Endodermal cell (in vitro differentiated cells): ENCODE data around the gene CNFN. TPM values are rescaled to one million over a fixed set of nuclear protein-coding genes. Genes with fewer than 3 reads are reported as not detected.

Source experiments
- DNase-seq: peaks from one replicate; pipeline ENCODE4 v3.0.0-alpha.2; 2017
- H3K27ac ChIP-seq: 2 replicates; pipeline ENCODE4 v1.5.1; 2013; ENCODE audit warnings: mild to moderate bottlenecking, low read depth, low read length, moderate library complexity
- H3K27me3 ChIP-seq: 2 replicates; pipeline ENCODE4 v1.6.1; 2013; ENCODE audit warnings: mild to moderate bottlenecking, low read length, moderate library complexity; ENCODE audit not compliant: insufficient read depth, control insufficient read depth, poor library complexity, severe bottlenecking
- H3K36me3 ChIP-seq: 2 replicates; pipeline ENCODE4 v1.7.0; 2013; ENCODE audit warnings: mild to moderate bottlenecking, low read length, moderate library complexity; ENCODE audit not compliant: control insufficient read depth, insufficient read depth
- H3K4me1 ChIP-seq: one replicate; pipeline ENCODE4 v1.7.0; 2013; ENCODE audit warnings: low read length; ENCODE audit not compliant: control insufficient read depth, insufficient read depth
- H3K4me3 ChIP-seq: 2 replicates; pipeline ENCODE4 v1.5.1; 2013; ENCODE audit warnings: mild to moderate bottlenecking, low read length, moderate library complexity
- H3K9ac ChIP-seq: 2 replicates; pipeline ENCODE4 v1.6.1; 2013; ENCODE audit warnings: mild to moderate bottlenecking, low read length, moderate library complexity; ENCODE audit not compliant: poor library complexity, severe bottlenecking; ENCODE audit errors: extremely low read depth
- H3K9me3 ChIP-seq: 2 replicates; pipeline ENCODE4 v1.6.1; 2013; ENCODE audit warnings: mild to moderate bottlenecking, low read length, moderate library complexity; ENCODE audit not compliant: control insufficient read depth
- H3K27ac Mint-ChIP-seq: 2 replicates; pipeline ENCODE4 v1.8.0; 2020; ENCODE audit warnings: mixed read lengths
- H3K27me3 Mint-ChIP-seq: 2 replicates; pipeline ENCODE4 v1.8.0; 2021; ENCODE audit warnings: mild to moderate bottlenecking, mixed read lengths; ENCODE audit not compliant: insufficient read depth
- H3K36me3 Mint-ChIP-seq: 2 replicates; pipeline ENCODE4 v1.8.0; 2020; ENCODE audit warnings: low read depth, mixed read lengths
- H3K4me1 Mint-ChIP-seq: 2 replicates; pipeline ENCODE4 v1.8.0; 2020; ENCODE audit warnings: mixed read lengths
- H3K4me3 Mint-ChIP-seq: 2 replicates; pipeline ENCODE4 v1.8.0; 2020; ENCODE audit warnings: mild to moderate bottlenecking, moderate library complexity, mixed read lengths
- H3K9me3 Mint-ChIP-seq: 2 replicates; pipeline ENCODE4 v1.8.0; 2020; ENCODE audit warnings: mild to moderate bottlenecking, mixed read lengths
- CTCF ChIP-seq: fragments of 200-600 bp; sonication (generic); conservative IDR thresholded peaks from 2 replicates; pipeline ENCODE4 v1.5.0; 2021; ENCODE audit warnings: antibody characterized with exemption, mild to moderate bottlenecking
- WGBS, 2 experiments: methylation state at CpG; one replicate each; pipeline versions ENCODE4 v1.1.5 to v1.1.7; 2013; ENCODE audit warnings: missing lambda C conversion rate in 2 of 2, mixed read lengths in 1 of 2; ENCODE audit not compliant: insufficient coverage in 1 of 2, insufficient read length in 1 of 2; 5-methylcytosine and 5-hydroxymethylcytosine counted together
- total RNA-seq, 2 donors: library from RNA; stranded (reverse); fragmentation: NEBNext Ultra II Directional in 1 of 2; extraction: Animal tissue kit (Norgen Biotek cat#: 25700) in 1 of 2; gene quantifications; 2 replicates in 1 of 2; 3 replicates in 1 of 2; pipeline ENCODE4 v1.2.1, GENCODE V29; 2021

The CNFN gene
- total RNA-seq, 2 donors from 2014 or later, result 5.0 to 6.6 TPM

- no peak for DNase-seq
- Mint-ChIP-seq H3K9me3 (no peaks in the 10 kb centered on the region), H3K4me1 (no peaks in the 10 kb centered on the region), H3K27me3 (no peaks in the 10 kb centered on the region), H3K36me3 (peaks cover 35% of the 10 kb centered on the region), H3K4me3 (no peak overlapping the region), H3K27ac (no peak overlapping the region)
- Histone ChIP-seq H3K27me3 (no peaks in the 10 kb centered on the region), H3K27ac (no peak overlapping the region), H3K9me3 (no peaks in the 10 kb centered on the region), H3K4me3 (no peak overlapping the region), H3K36me3 (peaks cover 11% of the 10 kb centered on the region), H3K9ac (no peak overlapping the region), H3K4me1 (no peaks in the 10 kb centered on the region)
- no peak for TF ChIP-seq CTCF
- 94 to 100% methylated on average over 11 to 21 of the region's 21 CpGs for WGBS, 2 experiments
These were observed 38.9 kb downstream of the CNFN start for GRCh38 chr19:42351079-42351735.

- no peak overlapping the region for H3K4me3 Mint-ChIP-seq
- no peak overlapping the region for H3K27ac ChIP-seq
- DNase-seq, result no peak
These were observed 39.7 kb downstream of the CNFN start for GRCh38 chr19:42350417-42350816.

GRCh38 chr19:42349378-42350107, 40.6 kb downstream of the CNFN start:
- TF ChIP-seq CTCF, result no peak
- no peak for DNase-seq
- no peak overlapping the region for H3K4me3 Mint-ChIP-seq
- WGBS, 2 experiments, result 92 to 97% methylated on average over 2 to 14 of the region's 14 CpGs
- peaks cover 42% of the 10 kb centered on the region for H3K36me3 Mint-ChIP-seq
- Histone ChIP-seq H3K36me3 (peaks cover 20% of the 10 kb centered on the region), H3K27ac (no peak overlapping the region), H3K27me3 (no peaks in the 10 kb centered on the region), H3K4me1 (no peaks in the 10 kb centered on the region), H3K9me3 (no peaks in the 10 kb centered on the region), H3K4me3 (no peak overlapping the region), H3K9ac (no peak overlapping the region)
- no peaks in the 10 kb centered on the region for H3K9me3 Mint-ChIP-seq
- no peaks in the 10 kb centered on the region for H3K4me1 Mint-ChIP-seq
- no peak overlapping the region for H3K27ac Mint-ChIP-seq
- no peaks in the 10 kb centered on the region for H3K27me3 Mint-ChIP-seq

More at GRCh38 chr19:42350417-42350816, 39.7 kb downstream of the CNFN start:
- H3K36me3 ChIP-seq, result peaks cover 12% of the 10 kb centered on the region
- Mint-ChIP-seq H3K27ac (no peak overlapping the region), H3K9me3 (no peaks in the 10 kb centered on the region), H3K36me3 (peaks cover 38% of the 10 kb centered on the region), H3K4me1 (no peaks in the 10 kb centered on the region), H3K27me3 (no peaks in the 10 kb centered on the region)
- no peak overlapping the region for H3K4me3 ChIP-seq
- H3K9ac ChIP-seq, result no peak overlapping the region
- TF ChIP-seq CTCF, result no peak
- WGBS, 2 experiments, result 93% methylated on average over 3 of the region's 3 CpGs; no CpG with 5 or more reads in 1 of the 2 experiments
- H3K9me3 ChIP-seq, result no peaks in the 10 kb centered on the region
- H3K27me3 ChIP-seq, result no peaks in the 10 kb centered on the region
- no peaks in the 10 kb centered on the region for H3K4me1 ChIP-seq
